ENCODE data around the gene SLC2A8.

The SLC2A8 gene

DNA sequence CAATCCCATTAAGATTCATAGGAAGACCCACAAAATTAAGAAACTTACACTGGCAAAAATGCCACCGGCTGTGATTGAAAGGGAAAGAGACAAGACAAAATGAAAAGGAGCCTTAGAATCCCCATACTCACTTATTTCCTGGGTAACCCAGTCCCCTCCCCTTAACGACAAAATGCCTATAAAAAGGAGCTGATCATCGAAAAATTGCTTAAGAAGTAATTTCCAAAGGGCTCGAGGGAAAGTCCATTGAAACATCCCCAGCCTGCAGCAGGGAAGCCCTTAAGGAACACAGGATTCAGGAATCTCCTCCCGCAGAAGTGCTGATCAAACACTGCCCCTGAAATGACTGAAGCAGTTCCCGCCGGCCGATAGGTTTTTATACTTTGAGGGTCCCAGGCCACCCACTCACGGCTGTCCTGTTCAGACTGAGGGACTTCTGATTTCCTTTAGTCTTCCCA lies 26.5 kb downstream of the SLC2A8 start:
- Mint-ChIP-seq H3K36me3 (ENCODE audit: low read depth) (peaks cover 51% of the 10 kb centered on the region), H3K4me1 (ENCODE audit: low read depth) (peaks cover 51% of the 10 kb centered on the region), H3K4me3 (peak overlapping the region; percentile 99), H3K27ac (peak overlapping the region; percentile 100), H3K27me3 (no peaks in the 10 kb centered on the region), H3K9me3 (no peaks in the 10 kb centered on the region)
- no peak for DNase-seq

DNA sequence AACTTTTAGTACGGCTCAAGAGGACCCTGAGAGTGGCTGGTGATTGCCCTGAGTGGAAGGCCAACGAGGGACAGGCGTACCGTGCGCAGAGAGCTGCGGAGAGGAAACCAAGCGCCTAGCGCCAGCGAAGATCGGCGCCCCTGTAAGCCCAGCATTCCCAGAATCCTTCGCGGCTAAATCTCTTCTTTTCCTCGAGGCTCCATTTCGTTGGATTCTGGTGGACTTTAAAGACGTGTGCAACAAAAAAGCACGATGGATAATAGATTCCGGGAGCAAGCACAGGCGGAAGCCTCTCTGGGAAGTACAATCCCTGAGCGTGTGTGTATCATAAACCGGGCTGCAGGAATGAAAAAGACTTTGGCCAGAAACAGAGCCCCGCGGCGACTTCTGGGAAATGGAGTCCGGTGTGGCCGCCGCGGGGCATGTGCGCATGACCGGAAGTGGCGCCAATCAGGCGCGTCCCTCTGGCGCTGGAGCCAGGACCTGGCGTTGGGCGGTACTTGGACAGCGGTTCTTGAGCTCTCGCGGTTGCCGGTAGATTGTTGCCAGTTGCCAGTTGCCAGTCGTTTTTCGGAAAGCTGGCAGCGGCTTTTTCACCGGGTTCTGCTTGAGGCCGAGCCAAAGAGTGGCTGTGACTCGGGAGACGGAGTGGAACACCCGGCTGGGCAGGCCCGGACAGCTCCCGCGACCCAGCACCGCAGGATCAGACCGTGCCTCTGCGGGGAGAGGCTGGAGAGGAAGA lies 27.1 kb downstream of the SLC2A8 start, which contains the start of gene ZNF79:
Gene ZNF79, plus strand, starts transcription at position 449 of the 742 bp plus-strand sequence. CDS start 406 bp downstream, outside the sequence.
- Mint-ChIP-seq H3K27me3 (no peaks in the 10 kb centered on the region), H3K4me1 (ENCODE audit: low read depth) (peaks cover 56% of the 10 kb centered on the region), H3K36me3 (ENCODE audit: low read depth) (peaks cover 57% of the 10 kb centered on the region), H3K27ac (peak within 1 kb of the TSS; percentile 100), H3K4me3 (peak within 1 kb of the TSS; percentile 99), H3K9me3 (no peaks in the 10 kb centered on the region)
- peak; percentile 95 for DNase-seq

DNA sequence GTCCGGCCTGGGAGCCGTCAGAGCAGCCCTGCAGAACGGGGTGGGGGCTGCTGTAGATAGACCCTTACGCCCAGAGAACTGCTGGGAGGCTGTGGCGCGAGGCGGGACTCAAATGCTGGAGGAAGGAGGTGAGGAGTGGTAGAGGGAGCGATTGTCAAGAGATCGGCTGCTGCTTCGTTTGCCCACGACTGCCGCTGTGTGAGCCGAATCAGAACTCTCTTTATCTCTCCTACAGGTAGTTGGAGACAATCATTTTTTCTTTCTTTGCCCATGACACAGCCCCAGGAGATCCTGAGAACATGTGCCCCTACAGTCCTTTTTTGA lies 27.7 kb downstream of the SLC2A8 start:
- DNase-seq, result no peak
- peak overlapping the region; percentile 100 for H3K27ac Mint-ChIP-seq
- peak overlapping the region; percentile 99 for H3K4me3 Mint-ChIP-seq
- H3K36me3 Mint-ChIP-seq (ENCODE audit: low read depth), result peaks cover 62% of the 10 kb centered on the region
- H3K4me1 Mint-ChIP-seq (ENCODE audit: low read depth), result peaks cover 56% of the 10 kb centered on the region
- H3K9me3 Mint-ChIP-seq, result no peaks in the 10 kb centered on the region
- no peaks in the 10 kb centered on the region for H3K27me3 Mint-ChIP-seq

DNA sequence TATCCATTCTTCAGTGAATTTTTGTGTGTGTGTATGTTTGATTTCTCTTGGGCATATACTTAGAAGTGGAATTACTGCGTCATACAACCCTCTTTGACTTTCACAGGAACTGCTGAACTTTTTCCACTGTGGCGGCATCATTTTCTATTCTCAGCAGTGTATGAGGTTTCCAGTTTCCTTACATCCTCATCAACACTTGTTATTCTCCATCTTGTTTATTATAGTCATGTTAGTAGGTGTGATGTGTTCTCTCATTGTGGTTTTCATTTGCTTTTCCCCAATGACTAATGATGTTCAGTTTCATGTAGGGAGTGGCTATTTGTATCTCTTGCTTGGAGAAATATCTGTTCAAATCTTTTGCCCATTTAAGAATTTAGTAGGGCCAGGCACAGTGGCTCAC lies 29.8 kb downstream of the SLC2A8 start:
- H3K27me3 Mint-ChIP-seq, result no peaks in the 10 kb centered on the region
- peaks cover 82% of the 10 kb centered on the region for H3K36me3 Mint-ChIP-seq (ENCODE audit: low read depth)
- H3K4me3 Mint-ChIP-seq, result peak overlapping the region; percentile 99
- peaks cover 69% of the 10 kb centered on the region for H3K4me1 Mint-ChIP-seq (ENCODE audit: low read depth)
- H3K27ac Mint-ChIP-seq, result peak overlapping the region; percentile 100
- H3K9me3 Mint-ChIP-seq, result no peaks in the 10 kb centered on the region
- DNase-seq, result no peak

DNA sequence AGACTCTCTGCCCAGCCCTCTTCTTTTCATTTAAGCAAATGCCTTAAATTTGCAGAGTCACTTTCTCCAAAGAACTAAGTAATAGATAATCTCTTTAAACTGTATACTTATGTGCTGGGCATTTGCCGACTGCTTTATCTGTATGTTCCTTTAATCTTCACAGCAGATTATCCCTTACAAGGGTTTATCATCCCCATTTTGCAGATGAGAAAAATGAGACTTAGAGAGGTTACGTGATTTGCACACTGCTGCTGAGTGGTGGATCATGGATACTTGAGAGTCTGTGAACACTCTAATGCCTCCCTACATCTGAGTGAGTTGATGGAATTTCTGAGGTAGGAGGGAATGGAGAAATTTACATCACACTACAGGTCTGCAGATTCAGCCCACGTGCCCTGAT lies 31.4 kb downstream of the SLC2A8 start:
- H3K4me3 Mint-ChIP-seq, result peak overlapping the region; percentile 48
- no peaks in the 10 kb centered on the region for H3K9me3 Mint-ChIP-seq
- H3K4me1 Mint-ChIP-seq (ENCODE audit: low read depth), result peaks cover 63% of the 10 kb centered on the region
- H3K27me3 Mint-ChIP-seq, result no peaks in the 10 kb centered on the region
- peaks cover 90% of the 10 kb centered on the region for H3K36me3 Mint-ChIP-seq (ENCODE audit: low read depth)
- peak overlapping the region; percentile 57 for H3K27ac Mint-ChIP-seq
- DNase-seq, result no peak

DNA sequence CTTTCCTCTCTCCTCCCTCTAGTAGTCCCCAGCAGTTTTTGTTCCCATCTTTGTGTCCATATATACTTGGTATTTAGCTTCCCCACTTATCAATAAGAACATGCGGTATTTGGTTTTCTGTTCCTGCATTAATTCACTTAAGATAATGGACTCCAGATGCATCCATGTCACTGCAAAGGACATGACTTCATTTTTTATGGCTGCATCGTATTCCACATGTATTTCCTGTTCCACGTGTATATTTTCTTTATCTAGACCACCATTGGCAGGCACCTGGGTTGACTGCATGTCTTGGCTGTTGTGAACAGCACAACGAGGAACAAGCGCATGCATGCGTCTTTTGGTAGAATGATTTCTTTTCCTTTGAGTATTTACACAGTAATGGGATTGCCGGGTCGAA lies 33.4 kb downstream of the SLC2A8 start:
- Mint-ChIP-seq H3K9me3 (no peaks in the 10 kb centered on the region), H3K4me3 (no peak overlapping the region), H3K36me3 (ENCODE audit: low read depth) (peaks cover 90% of the 10 kb centered on the region), H3K4me1 (ENCODE audit: low read depth) (peaks cover 51% of the 10 kb centered on the region), H3K27me3 (no peaks in the 10 kb centered on the region), H3K27ac (peak overlapping the region; percentile 1)
- DNase-seq, result no peak

DNA sequence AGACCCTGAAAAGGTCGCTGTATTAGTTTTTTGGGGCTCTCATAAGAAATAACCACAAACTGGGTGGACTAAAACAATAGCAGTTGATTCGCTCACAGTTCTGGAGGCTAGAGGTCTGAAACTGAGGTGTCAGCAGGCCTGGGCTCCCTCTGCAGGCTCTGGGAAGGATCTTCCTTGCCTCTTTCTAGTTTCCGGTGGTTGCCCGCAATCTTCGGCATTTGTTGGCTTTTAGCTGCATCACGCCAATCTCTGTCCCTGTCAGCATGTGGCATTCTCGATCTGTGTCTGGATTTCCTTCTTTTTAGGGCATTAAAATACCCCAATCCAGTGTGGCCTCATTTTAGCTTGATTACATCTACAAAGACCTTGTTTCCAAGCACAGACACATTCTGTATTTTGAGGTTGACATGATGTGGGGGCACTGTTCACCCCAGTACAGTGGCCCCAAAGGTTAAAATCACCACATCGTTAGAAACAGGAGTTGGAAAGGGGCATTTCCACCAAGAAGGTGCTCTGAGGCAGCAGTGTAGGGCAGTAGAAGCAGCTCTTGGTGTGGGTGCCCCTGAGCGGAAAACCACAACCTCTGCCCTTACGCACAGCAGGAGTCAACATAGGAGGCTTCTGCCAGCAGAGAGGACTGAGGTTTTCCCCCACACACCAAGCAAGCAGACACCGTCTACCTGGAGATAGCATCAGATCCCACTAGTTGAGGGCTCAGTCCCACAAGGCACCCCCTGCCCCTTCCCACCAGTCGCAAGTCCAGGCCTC lies 40.7 kb downstream of the SLC2A8 start:
- H3K27ac Mint-ChIP-seq, result peak overlapping the region; percentile 69
- H3K27me3 Mint-ChIP-seq, result no peaks in the 10 kb centered on the region
- H3K4me1 Mint-ChIP-seq (ENCODE audit: low read depth), result peaks cover 22% of the 10 kb centered on the region
- no peak overlapping the region for H3K4me3 Mint-ChIP-seq
- no peaks in the 10 kb centered on the region for H3K9me3 Mint-ChIP-seq
- peaks cover 96% of the 10 kb centered on the region for H3K36me3 Mint-ChIP-seq (ENCODE audit: low read depth)
- no peak for DNase-seq

DNA sequence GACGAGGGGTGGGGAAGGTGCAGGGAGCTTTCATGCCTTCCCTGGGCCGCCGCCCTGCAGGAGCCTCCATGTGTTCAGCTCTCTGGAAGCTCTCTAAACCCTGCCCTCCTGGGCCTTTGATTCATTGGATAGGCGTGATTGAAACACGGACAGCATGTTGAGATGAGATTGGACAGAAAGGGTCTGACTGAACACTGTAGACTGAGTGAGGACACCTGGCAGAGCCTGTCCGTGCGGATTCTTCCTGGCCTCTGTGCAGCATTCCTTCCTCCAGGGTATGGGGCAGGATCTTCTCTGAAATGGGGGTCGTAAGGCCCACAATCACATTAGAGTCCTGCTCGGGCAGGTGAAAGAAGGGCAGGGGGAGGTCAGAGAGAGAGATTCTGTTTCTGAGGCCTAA lies 41.4 kb downstream of the SLC2A8 start:
- H3K4me3 Mint-ChIP-seq, result no peak overlapping the region
- no peaks in the 10 kb centered on the region for H3K9me3 Mint-ChIP-seq
- no peaks in the 10 kb centered on the region for H3K27me3 Mint-ChIP-seq
- no peak for DNase-seq
- peak overlapping the region; percentile 37 for H3K27ac Mint-ChIP-seq
- peaks cover 18% of the 10 kb centered on the region for H3K4me1 Mint-ChIP-seq (ENCODE audit: low read depth)
- H3K36me3 Mint-ChIP-seq (ENCODE audit: low read depth), result peaks cover 97% of the 10 kb centered on the region

DNA sequence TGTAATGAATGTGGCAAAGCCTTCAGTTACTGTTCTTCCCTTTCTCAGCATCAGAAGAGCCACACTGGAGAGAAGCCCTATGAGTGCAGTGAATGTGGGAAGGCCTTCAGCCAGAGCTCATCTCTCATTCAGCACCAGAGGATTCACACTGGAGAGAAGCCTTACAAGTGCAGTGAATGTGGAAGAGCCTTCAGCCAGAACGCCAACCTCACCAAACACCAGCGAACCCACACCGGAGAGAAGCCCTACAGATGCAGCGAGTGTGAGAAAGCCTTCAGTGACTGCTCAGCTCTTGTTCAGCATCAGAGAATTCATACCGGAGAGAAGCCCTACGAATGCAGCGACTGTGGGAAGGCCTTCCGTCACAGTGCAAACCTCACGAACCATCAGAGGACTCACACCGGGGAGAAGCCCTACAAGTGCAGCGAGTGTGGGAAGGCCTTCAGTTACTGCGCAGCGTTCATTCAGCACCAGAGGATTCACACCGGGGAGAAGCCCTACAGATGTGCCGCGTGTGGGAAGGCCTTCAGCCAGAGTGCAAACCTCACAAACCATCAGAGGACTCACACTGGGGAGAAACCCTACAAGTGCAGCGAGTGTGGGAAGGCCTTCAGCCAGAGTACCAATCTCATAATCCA lies 47.4 kb downstream of the SLC2A8 start:
- Mint-ChIP-seq H3K4me1 (ENCODE audit: low read depth) (peaks cover 38% of the 10 kb centered on the region), H3K36me3 (ENCODE audit: low read depth) (peaks cover 98% of the 10 kb centered on the region), H3K27me3 (no peaks in the 10 kb centered on the region), H3K27ac (peak overlapping the region; percentile 99), H3K9me3 (no peaks in the 10 kb centered on the region), H3K4me3 (peak overlapping the region; percentile 8)
- DNase-seq, result peak; percentile 60

DNA sequence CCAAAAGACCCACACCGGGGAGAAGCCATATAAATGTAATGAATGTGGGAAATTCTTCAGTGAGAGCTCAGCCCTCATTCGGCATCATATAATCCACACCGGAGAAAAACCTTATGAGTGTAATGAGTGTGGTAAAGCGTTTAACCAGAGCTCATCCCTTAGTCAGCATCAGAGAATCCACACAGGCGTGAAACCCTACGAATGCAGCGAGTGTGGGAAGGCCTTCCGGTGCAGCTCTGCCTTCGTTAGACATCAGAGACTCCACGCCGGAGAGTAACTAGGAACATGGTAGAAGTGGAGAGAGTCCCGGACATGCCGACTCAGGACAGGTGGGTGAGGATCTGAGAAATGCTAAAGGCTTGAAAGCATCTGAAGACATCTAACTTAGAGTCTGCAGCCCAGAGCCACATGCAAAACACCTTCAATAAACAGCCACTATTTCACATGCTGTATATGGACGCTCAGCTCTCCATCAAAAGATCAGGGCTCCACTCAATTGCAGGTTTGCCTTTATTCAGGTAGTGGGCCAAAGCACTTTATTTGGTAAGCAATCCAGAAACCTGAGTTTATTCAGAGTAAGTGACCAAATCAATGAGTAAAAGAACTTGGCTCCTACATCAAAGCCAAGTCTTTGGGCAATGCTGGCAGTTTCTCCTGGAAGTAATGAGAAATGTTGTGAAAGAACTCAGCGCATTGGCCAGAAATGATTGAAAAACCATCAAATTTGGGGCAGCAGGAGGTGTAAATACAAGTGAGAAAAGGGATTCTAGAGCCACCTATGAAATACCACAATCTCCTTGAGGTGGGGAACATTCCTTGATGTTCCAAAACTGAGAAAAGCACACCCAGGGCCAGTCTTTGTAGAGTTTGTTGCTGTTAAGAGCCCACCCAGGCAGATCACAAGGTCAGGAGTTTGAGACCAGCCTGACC lies 48.2 kb downstream of the SLC2A8 start:
- H3K36me3 Mint-ChIP-seq (ENCODE audit: low read depth), result peaks cover 98% of the 10 kb centered on the region
- H3K9me3 Mint-ChIP-seq, result no peaks in the 10 kb centered on the region
- peak overlapping the region; percentile 63 for H3K4me3 Mint-ChIP-seq

DNA sequence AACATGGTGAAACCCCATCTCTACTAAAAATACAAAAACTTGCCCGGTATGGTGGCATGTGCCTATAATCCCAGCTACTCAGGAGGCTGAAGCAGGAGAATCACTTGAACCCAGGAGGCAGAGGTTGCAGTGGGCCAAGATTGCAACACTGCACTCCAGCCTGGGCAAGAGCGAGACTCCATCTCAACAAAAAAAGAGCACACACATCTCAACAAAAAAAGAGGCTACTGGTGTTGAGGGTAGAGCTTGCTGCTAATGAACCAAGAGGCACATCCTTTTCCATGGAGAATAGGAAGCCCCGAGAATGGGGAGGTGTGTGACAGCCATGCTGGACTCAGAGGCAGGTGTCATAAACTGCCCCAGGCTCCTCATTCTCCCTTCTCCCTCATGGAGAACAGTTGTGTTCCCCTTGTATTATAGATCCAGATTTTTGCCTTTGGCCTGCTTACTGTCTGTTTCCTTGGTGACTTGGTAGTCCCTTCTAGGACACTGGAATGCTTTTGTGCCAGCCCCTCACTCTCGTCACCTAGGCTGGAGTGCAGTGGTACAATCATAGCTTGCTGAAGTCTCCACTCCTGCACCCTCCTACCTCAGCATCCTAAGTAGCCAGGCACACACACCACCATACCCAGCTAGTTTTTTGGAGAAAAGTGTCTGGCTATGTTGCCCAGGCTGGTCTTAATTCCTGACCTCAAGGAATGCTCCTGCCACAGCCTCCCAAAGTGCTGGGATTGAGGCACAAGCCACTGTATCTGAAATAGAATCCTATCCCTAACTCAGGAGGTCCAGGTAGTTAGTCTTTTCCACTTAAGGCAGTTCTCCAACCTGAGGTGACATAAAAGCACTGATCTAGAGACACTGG lies 49.1 kb downstream of the SLC2A8 start:
- DNase-seq, result peak; percentile 58
- Mint-ChIP-seq H3K4me3 (peak overlapping the region; percentile 63), H3K36me3 (ENCODE audit: low read depth) (peaks cover 98% of the 10 kb centered on the region)

More for the DNA sequence above, 48.2 kb downstream of the SLC2A8 start:
- peak overlapping the region; percentile 99 for H3K27ac Mint-ChIP-seq
- DNase-seq, result peak; percentile 60
- peaks cover 41% of the 10 kb centered on the region for H3K4me1 Mint-ChIP-seq (ENCODE audit: low read depth)
- H3K27me3 Mint-ChIP-seq, result no peaks in the 10 kb centered on the region

DNA sequence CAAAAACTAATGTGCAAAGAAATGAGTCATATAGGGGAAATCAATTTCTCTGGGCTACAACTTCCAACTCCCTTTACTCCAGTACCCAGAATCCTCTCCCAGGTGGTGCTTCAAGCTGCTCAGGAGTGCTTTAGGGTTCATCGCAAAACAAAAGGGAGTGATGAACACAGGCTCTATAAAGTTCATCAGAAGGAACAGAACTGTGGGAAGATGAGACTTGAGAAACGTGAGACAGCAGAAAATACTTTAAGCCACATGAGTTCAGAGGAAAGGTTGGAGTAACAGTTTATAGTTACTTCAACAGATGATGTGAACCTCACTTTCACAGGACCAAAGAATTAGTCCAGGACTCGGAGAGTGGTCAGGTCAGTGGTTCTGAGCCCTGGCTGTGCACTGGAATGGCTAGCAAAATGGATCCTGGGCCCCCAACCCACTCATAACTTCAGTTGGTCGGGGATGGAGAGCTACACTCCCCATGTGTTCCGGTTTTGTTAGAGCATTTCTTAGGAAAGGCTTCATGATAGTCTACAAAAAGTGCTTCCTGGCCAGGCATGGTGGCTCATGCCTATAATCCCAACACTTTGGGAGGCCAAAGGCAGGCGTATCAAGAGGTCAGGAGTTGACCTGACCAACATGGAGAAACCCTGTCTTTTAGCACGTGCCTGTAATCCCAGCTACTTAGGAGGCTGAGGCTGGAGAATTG lies 49.9 kb downstream of the SLC2A8 start:
- no peak for DNase-seq
- Mint-ChIP-seq H3K9me3 (no peaks in the 10 kb centered on the region), H3K4me3 (peak overlapping the region; percentile 98), H3K4me1 (ENCODE audit: low read depth) (peaks cover 44% of the 10 kb centered on the region), H3K36me3 (ENCODE audit: low read depth) (peaks cover 99% of the 10 kb centered on the region), H3K27ac (peak overlapping the region; percentile 99), H3K27me3 (no peaks in the 10 kb centered on the region)

More for the DNA sequence above, 49.1 kb downstream of the SLC2A8 start:
- H3K9me3 Mint-ChIP-seq, result no peaks in the 10 kb centered on the region
- H3K27me3 Mint-ChIP-seq, result no peaks in the 10 kb centered on the region
- H3K4me1 Mint-ChIP-seq (ENCODE audit: low read depth), result peaks cover 42% of the 10 kb centered on the region
- peak overlapping the region; percentile 99 for H3K27ac Mint-ChIP-seq
